Measurements from ENCODE around the gene PAX9. TPM values are rescaled to one million over a fixed set of nuclear protein-coding genes. Genes with fewer than 3 reads are reported as not detected.

The PAX9 gene
- total and polyA plus RNA-seq, 2 donors (not counting 1 experiment from before 2014, with no cell fraction given), result not detected

- no peaks in the 10 kb centered on the region for H3K36me3 ChIP-seq (replicated peaks in 1 of 2; ENCODE audit: control extremely low read depth in 1 of 2, control insufficient read depth in 1 of 2, extremely low read depth in 1 of 2, insufficient read depth in 2 of 2, low read length in 1 of 2)
- WGBS (ENCODE audit: insufficient coverage), result no CpG with 5 or more reads among the region's 4 CpGs
- H3K9ac ChIP-seq (ENCODE audit: low read length), result no peak overlapping the region
- DNase-seq (no peak), ATAC-seq (ENCODE audit: low read depth) (no peak)
- no peaks in the 10 kb centered on the region for H3K9me3 Mint-ChIP-seq (ENCODE audit: insufficient read depth)
- H4K20me1 ChIP-seq (ENCODE audit: control insufficient read depth, insufficient read depth, low read length, poor library complexity, severe bottlenecking), result no peaks in the 10 kb centered on the region
- intact Hi-C loops (cut with micrococcal nuclease), result no loop called here
- H3K27ac Mint-ChIP-seq, result no peak overlapping the region
- no peak overlapping the region for H2AFZ ChIP-seq (ENCODE audit: insufficient read depth, low read depth, low read length, poor library complexity, severe bottlenecking)
- no peaks in the 10 kb centered on the region for H3K27me3 ChIP-seq (replicated peaks in 1 of 4; ENCODE audit: control extremely low read depth in 1 of 4, control insufficient read depth in 3 of 4, insufficient read depth in 4 of 4, low read length in 3 of 4)
- no peaks in the 10 kb centered on the region for H3K79me2 ChIP-seq (ENCODE audit: control insufficient read depth, insufficient read depth, low read length)
- H3K4me3 Mint-ChIP-seq, result no peak overlapping the region
- no peaks in the 10 kb centered on the region for H3K27me3 Mint-ChIP-seq
- no peaks in the 10 kb centered on the region for H3K4me1 ChIP-seq (ENCODE audit: control insufficient read depth in 2 of 2, insufficient read depth in 2 of 2, low read length in 2 of 2)
- H3K4me3 ChIP-seq (ENCODE audit: control extremely low read depth in 1 of 5, extremely low read depth in 1 of 5, insufficient read depth in 1 of 5, low read depth in 2 of 5, low read length in 4 of 5), result no peak overlapping the region
- no peaks in the 10 kb centered on the region for H3K4me1 Mint-ChIP-seq
- ChIA-PET POLR2A (no interaction called here), CTCF (no interaction called here)
- H3K4me2 ChIP-seq (replicated peaks; ENCODE audit: low read depth, low read length, poor library complexity, severe bottlenecking), result no peak overlapping the region
- no peak overlapping the region for H3K27ac ChIP-seq (ENCODE audit: low read length in 2 of 2)
- TF ChIP-seq EZH2 (IDR thresholded peaks at IDR 0.05; ENCODE audit: borderline replicate concordance, insufficient read depth, low read depth, low read length, poor library complexity, severe bottlenecking) (no peak), CTCF (IDR thresholded peaks at IDR 0.05) (no peak)
- no peaks in the 10 kb centered on the region for H3K9me3 ChIP-seq (ENCODE audit: control extremely low read depth in 1 of 3, control insufficient read depth in 2 of 3, insufficient read depth in 1 of 3, low read length in 2 of 3)
These were observed 52.5 kb downstream of the PAX9 start for GRCh38 chr14:36713960-36714703.

- ATAC-seq (ENCODE audit: low read depth) (no peak), DNase-seq (no peak)
- ChIA-PET CTCF (no interaction called here), POLR2A (no interaction called here)
- Mint-ChIP-seq H3K4me3 (no peak overlapping the region), H3K9me3 (ENCODE audit: insufficient read depth) (no peaks in the 10 kb centered on the region), H3K4me1 (no peaks in the 10 kb centered on the region), H3K27ac (no peak overlapping the region), H3K27me3 (no peaks in the 10 kb centered on the region)
- Histone ChIP-seq H3K4me3 (ENCODE audit: control extremely low read depth in 1 of 5, extremely low read depth in 1 of 5, insufficient read depth in 1 of 5, low read depth in 2 of 5, low read length in 4 of 5) (no peak overlapping the region), H3K4me2 (replicated peaks; ENCODE audit: low read depth, low read length, poor library complexity, severe bottlenecking) (no peak overlapping the region), H3K9me3 (ENCODE audit: control extremely low read depth in 1 of 3, control insufficient read depth in 2 of 3, insufficient read depth in 1 of 3, low read length in 2 of 3) (no peaks in the 10 kb centered on the region), H3K36me3 (replicated peaks in 1 of 2; ENCODE audit: control extremely low read depth in 1 of 2, control insufficient read depth in 1 of 2, extremely low read depth in 1 of 2, insufficient read depth in 2 of 2, low read length in 1 of 2) (no peaks in the 10 kb centered on the region), H3K4me1 (ENCODE audit: control insufficient read depth in 2 of 2, insufficient read depth in 2 of 2, low read length in 2 of 2) (no peaks in the 10 kb centered on the region), H2AFZ (ENCODE audit: insufficient read depth, low read depth, low read length, poor library complexity, severe bottlenecking) (no peak overlapping the region), H4K20me1 (ENCODE audit: control insufficient read depth, insufficient read depth, low read length, poor library complexity, severe bottlenecking) (no peaks in the 10 kb centered on the region), H3K27ac (ENCODE audit: low read length in 2 of 2) (no peak overlapping the region), H3K27me3 (replicated peaks in 1 of 4; ENCODE audit: control extremely low read depth in 1 of 4, control insufficient read depth in 3 of 4, insufficient read depth in 4 of 4, low read length in 3 of 4) (no peaks in the 10 kb centered on the region), H3K9ac (ENCODE audit: low read length) (no peak overlapping the region), H3K79me2 (ENCODE audit: control insufficient read depth, insufficient read depth, low read length) (no peaks in the 10 kb centered on the region)
- 79% methylated on average over 7 of the region's 7 CpGs for WGBS (ENCODE audit: insufficient coverage)
- no peak for TF ChIP-seq CTCF (IDR thresholded peaks at IDR 0.05)
- TF ChIP-seq EZH2 (IDR thresholded peaks at IDR 0.05; ENCODE audit: borderline replicate concordance, insufficient read depth, low read depth, low read length, poor library complexity, severe bottlenecking), result no peak
- intact Hi-C loops (cut with micrococcal nuclease), result no loop called here
These were observed 55.0 kb downstream of the PAX9 start for GRCh38 chr14:36716614-36717184.
